Measurements from ENCODE around the gene TMEM185B.
"Not testable (repeated sequence)": the region's sequence is repeated elsewhere in the genome, so short reads cannot be mapped to it uniquely, and the experiment has no call there.

Gene TMEM185B

DNA sequence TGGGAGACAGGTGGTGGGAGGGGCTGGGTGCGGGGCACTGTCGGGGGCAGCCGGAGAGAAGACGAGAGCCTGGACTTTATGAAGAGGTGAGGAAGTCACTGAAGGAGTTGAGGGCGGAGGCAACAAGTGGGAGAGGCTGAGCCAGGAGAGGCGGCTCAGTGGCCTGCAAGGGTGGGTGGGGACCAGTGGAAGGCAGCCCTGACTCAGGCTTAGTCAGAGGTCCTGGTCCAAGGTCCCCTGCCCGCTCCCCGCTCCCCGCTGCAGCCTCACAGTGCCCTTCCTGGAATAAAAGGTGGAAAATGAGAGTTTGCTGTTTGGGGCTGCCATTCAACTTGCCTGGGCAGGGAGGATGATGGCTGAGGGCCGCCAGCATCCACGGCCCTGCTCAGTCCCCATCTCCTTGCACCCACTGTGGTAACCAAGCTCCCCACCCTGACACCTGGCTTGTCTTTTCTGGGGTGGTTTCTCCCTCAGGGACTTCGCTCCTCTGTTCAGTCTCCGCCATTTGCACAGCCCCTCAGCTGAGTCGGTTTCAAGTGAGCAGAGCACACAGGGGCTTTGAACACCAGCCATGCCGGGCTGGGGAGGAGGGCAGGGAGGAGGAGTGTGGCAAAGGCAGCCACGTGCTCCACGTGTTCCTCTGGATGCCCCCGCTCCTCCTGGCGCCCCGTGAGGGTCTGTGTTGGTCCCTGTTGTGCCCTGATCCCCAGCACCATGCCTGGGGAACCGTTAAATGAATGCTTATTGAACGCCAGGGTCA lies 15.7 kb upstream of the TMEM185B start:
- H3K27ac ChIP-seq = peak overlapping the region in 1 of 2 donors; percentile 62
- TF ChIP-seq, protein P1, sequence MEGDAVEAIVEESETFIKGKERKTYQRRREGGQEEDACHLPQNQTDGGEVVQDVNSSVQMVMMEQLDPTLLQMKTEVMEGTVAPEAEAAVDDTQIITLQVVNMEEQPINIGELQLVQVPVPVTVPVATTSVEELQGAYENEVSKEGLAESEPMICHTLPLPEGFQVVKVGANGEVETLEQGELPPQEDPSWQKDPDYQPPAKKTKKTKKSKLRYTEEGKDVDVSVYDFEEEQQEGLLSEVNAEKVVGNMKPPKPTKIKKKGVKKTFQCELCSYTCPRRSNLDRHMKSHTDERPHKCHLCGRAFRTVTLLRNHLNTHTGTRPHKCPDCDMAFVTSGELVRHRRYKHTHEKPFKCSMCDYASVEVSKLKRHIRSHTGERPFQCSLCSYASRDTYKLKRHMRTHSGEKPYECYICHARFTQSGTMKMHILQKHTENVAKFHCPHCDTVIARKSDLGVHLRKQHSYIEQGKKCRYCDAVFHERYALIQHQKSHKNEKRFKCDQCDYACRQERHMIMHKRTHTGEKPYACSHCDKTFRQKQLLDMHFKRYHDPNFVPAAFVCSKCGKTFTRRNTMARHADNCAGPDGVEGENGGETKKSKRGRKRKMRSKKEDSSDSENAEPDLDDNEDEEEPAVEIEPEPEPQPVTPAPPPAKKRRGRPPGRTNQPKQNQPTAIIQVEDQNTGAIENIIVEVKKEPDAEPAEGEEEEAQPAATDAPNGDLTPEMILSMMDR (IDR thresholded peaks at IDR 0.05) = no peak
- no peak for DNase-seq (ENCODE audit: low spot score)
- H3K4me3 ChIP-seq = peak overlapping the region; percentile 12

DNA sequence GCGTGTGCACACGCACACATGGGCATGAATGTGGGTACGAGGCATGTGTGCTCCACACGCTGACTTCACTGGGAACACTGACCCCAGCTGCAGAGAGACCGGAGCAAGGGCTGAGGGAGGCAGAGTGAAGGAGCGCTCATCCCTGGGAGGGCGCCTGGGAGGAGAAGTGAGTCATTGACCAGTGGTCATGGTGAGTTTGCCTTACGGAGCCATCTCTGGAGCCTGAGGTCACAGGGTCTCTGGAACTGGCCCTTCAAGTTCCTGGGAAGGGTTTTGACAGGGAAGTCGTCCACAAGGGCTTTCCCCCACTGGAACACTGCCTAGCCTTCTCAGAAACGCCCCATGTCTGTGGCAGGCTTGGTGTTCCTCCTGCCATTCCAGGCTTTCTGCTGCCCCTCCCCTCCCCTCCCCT lies 14.3 kb upstream of the TMEM185B start:
- DNase-seq (ENCODE audit: low spot score) = peak; percentile 59
- TF ChIP-seq, protein P1 (IDR thresholded peaks at IDR 0.05) = no peak
- Histone ChIP-seq H3K4me3 (no peak overlapping the region), H3K27ac (no peak overlapping the region)

DNA sequence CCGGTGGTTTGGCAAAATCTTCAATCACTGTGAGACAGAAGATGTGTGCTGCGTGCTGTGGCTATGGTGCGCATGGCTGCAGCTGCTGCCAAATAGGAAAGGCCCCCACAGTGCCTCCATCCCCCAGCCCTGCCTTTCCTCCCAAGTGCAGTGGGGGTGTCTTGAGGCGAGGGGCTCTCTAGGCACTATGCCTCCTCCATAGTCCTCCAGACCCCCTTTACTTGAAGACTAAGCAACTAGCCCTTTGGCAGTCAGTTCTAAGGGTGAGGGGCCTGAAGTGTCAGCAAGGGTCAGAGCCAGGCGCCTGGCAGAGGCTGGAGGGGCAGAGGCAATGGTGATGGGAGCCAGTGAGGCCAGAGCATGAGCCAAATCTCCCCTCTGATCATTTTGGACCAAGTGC lies 13.6 kb upstream of the TMEM185B start:
- Histone ChIP-seq H3K4me3 (no peak overlapping the region), H3K27ac (no peak overlapping the region)
- DNase-seq (ENCODE audit: low spot score) = no peak
- TF ChIP-seq, protein P1 (IDR thresholded peaks at IDR 0.05) = no peak

DNA sequence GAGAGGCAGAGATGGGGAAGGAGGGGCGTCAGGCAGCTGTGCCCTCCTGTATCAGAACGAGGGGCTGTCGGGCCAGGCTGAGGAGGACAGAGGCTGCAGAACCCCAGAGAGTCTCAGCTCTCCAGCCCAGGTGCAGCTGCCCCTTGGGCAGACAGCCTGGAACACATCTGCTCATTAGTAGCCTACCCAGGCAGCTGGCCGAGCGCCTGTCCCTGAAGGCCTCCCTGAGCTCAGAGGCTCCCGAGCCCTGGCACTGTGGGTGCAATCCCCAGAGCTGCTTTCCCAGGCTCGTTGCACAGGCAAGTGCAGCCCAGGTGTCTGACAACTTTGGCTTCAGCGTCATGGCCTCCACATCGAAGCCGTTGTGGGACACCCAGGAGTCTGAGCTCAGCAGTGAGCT lies 13.1 kb upstream of the TMEM185B start:
- H3K27ac ChIP-seq = no peak overlapping the region
- TF ChIP-seq, protein P1 (IDR thresholded peaks at IDR 0.05) = no peak
- DNase-seq (ENCODE audit: low spot score) = peak; percentile 40
- no peak overlapping the region for H3K4me3 ChIP-seq

DNA sequence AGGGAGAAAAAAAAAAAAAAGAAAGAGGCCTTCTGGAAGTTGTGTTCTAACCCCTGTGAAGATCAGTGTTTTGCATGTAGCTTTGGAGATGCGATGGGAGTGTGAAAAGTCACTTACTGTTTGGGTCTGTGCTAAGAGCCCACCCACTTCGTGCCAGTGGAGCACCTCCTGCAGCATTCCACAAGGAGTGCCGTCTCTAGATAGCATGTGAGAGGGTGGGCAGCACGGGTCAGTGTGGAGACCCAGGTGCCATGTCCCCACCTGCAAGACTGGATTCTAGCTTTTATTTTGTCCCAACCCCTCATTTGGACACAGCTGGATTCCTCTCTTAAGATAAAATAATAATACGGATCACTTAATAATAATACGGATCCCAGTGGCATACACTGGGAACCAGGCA lies 12.5 kb upstream of the TMEM185B start:
- TF ChIP-seq, protein P1 (IDR thresholded peaks at IDR 0.05) = no peak
- DNase-seq (ENCODE audit: low spot score) = peak; percentile 22
- Histone ChIP-seq H3K4me3 (no peak overlapping the region), H3K27ac (no peak overlapping the region)

DNA sequence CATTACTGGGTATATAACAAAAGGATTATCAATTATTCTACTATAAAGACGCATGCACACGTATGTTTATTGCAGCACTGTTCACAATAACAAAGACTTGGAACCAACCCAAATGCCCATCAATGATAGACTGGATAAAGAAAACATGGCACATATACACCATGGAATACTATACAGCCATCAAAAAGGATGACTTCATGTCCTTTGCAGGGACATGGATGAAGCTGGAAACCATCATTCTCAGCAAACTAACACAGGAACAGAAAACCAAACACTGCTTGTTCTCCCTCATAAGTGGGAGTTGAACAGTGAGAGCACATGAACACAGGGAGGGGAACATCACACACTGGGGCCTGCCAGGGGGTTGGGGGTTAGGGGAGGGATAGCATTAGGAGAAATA lies 12.0 kb upstream of the TMEM185B start:
- peak; percentile 5 for DNase-seq (ENCODE audit: low spot score)
- H3K4me3 ChIP-seq, H3K27ac ChIP-seq: not testable (repeated sequence)

DNA sequence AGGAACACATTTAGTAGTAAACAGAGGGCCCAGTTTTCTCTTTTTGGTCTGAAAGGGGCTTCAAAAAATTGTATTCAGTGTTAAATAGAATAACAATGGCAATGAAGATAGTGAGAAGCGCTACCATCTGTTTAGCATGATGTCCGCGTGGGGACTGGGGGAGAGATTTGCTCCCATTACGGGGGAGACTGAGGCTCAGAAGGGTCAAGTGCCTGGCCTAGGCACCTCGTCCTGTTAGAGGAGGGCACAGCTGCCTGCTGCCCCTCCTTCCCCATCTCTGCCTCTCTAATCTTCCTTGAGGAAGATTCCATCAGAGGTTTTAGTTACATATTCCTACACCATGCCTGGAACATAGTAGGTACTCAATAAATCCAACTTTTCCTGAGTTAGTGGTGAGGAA lies 10.1 kb upstream of the TMEM185B start:
- H3K4me3 ChIP-seq = no peak overlapping the region
- peak; percentile 22 for DNase-seq (ENCODE audit: low spot score)
- H3K27ac ChIP-seq = no peak overlapping the region
- TF ChIP-seq, protein P1 (IDR thresholded peaks at IDR 0.05) = no peak

All from coronary artery (tissue), 2 donors.